GM04503 (cell line): ENCODE measurements around the gene DCAF4.
"Not testable (repeated sequence)": the region's sequence is repeated elsewhere in the genome, so short reads cannot be mapped to it uniquely, and the experiment has no call there.

Experiments
- DNase-seq: peaks from one replicate; pipeline ENCODE4 v3.0.0-alpha.2; 2012; ENCODE audit warnings: low read depth

The DCAF4 gene

DNA sequence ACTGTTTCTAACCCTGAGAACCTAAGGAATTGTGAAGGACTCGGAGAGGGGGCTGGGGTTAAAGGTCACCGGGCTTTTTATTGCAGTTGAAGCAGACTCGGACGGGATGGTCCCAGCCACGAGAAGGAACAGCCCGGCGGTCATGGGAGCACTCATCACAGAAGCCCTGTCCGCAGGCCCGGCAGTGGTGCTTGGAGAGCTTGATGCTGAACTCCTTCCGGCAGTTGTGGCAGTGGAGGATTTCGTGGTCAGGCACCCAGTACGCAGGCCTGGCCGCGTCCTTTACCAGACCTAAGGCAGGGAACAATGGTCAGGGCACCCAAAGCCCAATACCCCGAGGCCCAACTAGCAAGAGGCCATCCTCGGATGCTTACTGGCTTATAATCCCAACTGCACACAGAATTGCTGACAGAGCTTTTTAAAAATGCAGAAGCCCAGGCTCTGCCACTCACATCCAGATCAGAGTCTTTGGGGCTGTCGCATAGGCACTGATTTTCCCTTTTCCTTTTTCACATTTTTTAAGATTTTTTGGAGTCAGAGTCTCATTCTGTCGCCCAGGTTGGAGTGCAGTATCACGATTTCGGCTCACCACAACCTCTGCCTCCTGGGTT is 44.7 kb downstream of the DCAF4 start:
- DNase-seq: no peak

DNA sequence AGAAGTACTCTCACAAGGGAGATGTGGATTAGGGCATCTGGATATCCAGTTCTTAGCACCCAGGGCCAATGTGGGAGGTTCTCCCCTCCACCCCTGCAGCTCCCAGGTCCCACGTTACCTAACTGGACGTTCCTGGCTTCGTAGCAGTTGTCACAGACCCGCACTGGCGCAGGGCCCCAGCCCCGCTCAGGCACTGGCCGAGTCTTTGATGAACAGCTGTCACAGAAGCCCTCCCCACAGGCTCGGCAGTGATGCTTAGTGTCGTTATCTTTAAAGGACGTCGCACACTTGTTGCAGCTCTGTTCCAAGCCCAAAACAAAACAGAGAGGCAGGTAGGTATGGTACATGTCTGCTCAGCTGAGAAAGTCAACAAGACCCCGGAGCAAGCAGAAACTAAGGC is 48.4 kb downstream of the DCAF4 start:
- DNase-seq: no peak

DNA sequence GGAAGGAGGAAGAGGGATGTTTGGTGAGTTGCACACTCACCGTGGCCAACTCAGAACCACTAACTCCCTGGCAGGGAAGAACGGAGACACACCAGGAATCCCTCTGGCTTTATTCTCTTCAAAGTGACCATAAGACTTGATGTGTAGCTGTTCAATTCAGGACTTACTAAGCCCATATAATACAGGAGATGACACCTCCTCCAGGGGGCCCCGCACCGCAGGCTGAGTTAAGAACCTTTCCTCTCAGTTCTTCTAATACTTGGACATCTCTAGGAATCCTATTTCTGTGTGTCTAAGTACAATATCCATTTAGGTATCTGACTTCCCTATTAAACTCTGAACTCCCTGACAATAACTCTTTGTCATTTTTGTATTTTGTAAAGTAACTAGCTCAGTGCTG is 49.5 kb downstream of the DCAF4 start:
- DNase-seq: no peak

DNA sequence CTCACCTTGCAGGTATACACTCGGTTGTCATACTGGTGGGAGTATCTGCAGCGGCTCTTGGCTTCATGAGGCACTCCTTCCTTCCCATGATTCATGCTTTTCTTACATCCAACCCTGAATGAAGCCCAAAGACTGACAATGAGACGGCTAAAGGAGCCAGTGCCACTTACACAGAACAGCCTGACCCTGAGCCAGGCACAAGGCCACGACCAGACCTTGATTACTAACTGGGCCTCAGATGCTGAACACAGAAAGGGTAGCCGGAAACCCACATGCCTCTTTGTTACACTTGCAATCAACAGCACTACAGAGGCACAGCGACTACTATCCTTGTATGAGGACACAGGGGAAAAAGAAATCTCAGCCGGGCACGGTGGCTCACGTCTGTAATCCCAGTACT is 52.6 kb downstream of the DCAF4 start:
- no peak for DNase-seq

- no peak for DNase-seq
Measured at GRCh38 chr14:72980863-72981262, 54.6 kb downstream of the DCAF4 start.

GRCh38 chr14:72982146-72982708 is 56.0 kb downstream of the DCAF4 start:
- DNase-seq: no peak

GRCh38 chr14:72986214-72986613 is 60.0 kb downstream of the DCAF4 start:
- DNase-seq: no peak

GRCh38 chr14:72986857-72987256 is 60.6 kb downstream of the DCAF4 start:
- DNase-seq: no peak

DNA sequence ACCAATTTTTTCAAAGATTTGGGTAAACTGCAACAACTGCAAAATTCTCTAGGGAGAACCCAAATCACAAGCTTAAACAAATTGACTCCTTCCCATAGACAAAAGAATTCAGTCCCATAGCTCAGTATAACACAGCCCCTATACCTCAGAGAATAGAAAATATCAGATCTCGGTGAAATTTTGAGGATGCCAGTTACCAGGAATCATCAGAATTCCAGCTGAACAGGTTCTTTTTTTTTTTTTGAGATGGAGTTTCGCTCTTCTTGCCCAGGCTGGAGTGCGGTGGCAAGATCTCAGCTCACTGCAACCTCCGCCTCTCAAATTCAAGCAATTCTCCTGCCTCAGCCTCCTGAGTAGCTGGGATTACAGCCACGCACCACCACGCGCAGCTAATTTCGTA is 63.9 kb downstream of the DCAF4 start:
- DNase-seq: no peak

DNA sequence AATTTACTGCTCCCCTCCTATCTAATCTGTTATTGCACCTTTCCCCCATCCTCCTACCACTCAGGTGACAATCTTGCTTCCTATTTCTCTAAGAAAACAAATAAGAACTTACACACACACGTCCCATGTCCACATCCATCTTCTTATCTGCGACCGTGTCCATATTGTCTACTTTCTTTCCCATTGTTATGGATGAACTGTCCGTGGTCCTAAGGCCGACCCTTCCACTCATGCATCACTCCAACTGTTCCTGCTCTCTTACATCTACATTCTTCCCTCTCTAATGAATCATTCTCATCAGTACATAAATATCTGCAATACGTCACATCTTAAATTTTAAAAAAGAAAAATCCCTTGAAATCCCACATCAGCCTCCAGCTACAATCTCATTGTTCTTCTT is 70.7 kb downstream of the DCAF4 start:
- no peak for DNase-seq

DNA sequence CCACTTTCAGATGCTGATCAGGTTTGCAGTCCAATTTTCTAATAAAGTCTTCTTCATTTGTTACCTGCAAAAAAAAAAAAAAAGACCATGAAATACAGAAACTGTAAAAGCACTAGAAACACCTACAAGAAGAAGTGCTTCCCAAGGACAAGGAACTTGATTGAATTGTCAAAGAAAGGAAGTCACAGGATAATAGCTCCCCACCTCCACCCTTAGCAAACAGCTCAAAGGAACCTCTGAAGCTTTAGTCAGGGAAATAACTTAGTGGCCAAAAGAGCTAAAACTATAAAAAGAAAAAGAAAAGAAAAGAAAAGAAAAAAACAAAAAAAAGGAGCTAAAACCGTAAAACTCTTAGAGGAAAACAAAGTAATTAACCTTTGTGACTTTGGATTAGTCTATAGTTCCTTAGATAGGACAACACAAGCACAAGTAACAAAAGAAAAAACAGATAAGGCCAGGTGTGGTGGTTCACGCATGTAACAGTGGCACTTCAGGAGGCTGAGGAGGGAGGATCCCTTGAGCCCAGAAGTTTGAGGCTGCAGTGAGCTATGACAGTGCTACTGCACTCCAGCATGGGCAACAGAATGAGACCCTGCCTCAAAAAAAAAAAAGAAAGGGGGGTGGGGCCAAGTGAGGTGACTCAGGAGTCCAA is 72.1 kb downstream of the DCAF4 start:
- DNase-seq: no peak

DNA sequence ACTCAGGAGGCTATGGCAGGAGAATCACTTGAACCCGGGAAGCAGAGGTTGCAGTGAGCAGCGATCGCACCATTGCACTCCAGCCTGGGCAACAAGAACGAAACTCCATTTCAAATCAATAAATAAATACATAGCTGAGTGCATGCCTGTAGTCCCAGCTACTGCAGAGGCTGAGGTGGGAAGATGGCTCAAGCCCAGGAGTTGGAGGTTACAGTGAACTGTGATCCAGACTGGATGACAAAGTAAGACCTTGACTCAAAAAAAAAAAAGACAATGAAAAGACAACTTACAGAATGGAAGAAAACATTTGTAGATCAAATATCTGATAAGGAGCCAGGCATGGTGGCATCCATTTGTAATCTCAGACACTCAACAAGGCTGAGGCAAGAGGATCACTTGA is 73.1 kb downstream of the DCAF4 start:
- no peak for DNase-seq

- DNase-seq: no peak
Measured at GRCh38 chr14:73000073-73000472, 73.8 kb downstream of the DCAF4 start.

DNA sequence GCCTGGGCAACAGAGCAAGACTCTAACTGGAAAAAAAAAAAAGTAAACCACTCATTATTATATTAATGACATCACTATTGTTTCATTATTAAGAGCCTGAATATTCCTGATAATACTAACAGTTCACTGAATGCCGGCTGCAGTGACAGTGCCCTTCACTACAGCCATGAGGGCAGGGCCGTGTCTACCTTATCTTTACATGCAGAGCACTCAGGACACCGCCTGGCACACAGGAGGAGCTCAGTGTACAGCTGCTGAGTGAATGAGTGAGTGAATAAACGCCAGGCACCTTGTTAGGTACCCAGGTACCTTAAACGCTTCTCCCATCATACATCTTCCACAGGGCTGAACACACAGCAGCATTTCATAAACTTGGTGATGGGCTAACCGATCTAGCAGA is 77.4 kb downstream of the DCAF4 start:
- DNase-seq: no peak

DNA sequence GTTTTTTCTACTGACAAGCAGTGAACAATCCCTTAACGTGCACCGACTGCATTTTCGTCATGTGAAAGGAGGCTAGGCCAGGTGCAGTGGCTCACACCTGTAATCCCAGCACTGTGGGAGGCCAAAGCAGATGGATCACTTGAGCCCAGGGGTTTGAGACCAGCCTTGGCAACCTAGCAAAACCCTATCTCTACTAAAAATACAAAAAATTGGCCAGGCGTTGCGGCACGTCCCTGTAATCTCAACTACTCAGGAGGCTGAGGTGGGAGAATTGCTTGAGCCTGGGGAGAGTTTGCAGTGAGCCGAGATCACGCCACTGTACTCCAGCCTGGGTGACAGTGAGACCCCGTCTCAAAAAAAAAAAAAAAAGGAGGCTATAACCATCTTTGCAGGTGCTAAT is 78.4 kb downstream of the DCAF4 start:
- DNase-seq: not testable (repeated sequence)

DNA sequence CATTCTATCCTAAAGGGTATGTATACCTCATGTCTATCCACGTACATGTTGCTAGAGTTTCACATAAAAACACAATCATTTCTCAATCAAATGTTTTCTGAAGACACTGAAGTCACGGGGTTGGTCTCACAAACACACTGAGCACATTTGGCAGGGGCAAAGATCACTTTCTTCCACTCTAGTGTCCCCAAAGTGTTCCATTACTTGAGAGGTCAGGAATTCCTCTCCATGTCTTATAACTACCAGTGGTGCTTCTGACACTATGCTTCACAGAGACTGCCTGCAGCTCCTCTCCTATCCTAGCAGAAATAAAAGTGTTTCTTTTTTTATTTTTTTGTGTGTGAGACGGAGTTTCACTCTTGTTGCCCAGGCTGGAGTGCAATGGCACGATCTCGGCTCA is 81.6 kb downstream of the DCAF4 start:
- DNase-seq: no peak

DNA sequence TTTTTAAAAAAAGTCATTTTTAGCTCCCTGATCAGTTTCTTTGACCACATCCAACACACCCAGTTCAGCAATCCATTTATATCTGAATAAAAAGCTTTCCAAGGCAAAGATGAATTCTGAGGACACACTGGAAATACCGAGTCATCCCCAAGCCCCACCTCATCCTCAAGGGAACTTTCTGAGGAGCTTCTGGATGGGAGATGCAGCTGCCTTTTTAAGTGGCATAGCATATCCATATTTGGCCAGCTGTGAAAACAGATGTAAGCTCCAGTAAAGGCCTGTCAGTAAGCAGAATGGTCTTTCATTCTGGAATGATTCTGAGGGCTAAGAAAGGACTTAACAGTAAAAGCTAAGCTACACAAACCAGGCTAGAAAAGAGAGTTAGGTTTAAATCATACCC is 82.2 kb downstream of the DCAF4 start:
- peak; percentile 23 for DNase-seq
